Activated naive CD4-positive, alpha-beta T cell treated with anti-CD3 and anti-CD28 coated beads, Interleukin-2, amount 50 U/mL, for 16 hours (primary cell): ENCODE measurements around the gene CHST8.
"Not testable (repeated sequence)": the region's sequence is repeated elsewhere in the genome, so short reads cannot be mapped to it uniquely, and the experiment has no call there.

ENCODE experiments used
- DNase-seq: peaks from one replicate; pipeline ENCODE4 v3.0.0-alpha.2; 2020

The CHST8 gene

DNA sequence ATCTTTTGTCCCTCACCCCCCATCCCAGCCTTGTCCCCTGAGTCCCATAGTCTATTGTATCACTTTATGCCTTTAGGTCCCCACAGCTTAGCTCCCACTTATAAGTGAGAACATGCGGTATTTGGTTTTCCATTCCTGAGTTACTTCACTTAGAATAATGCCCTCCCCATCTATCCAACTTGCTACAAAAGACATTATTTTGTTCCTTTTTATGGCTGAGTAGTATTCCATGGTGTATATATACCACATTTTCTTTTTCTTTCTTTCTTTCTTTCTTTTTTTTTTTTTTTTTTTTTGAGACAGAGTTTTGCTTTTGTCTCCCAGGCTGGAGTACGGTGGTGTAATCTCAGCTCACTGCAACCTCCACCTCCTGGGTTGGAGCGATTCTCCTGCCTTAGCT lies 73.8 kb downstream of the CHST8 start:
- not testable (repeated sequence) for DNase-seq

DNA sequence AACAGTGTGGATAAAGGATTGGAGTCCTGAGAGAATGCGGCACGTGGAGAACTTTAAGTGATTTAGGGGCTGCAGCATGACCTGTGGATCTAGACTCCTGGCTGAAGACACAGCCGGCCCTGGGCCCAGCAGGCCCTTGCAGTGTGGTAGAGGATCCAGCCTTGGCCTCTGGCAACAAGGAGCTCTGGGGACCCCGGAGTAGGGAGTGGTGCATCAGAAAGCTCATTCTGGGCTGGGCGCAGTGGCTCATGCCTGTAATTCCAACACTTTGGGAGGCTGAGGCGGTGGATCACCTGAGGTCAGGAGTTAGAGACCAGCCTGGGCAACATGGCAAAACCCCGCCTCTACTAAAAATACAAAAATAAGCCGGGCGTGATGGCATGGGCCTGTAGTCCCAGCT lies 76.0 kb downstream of the CHST8 start:
- no peak for DNase-seq

- DNase-seq = no peak
Measured at GRCh38 chr19:33698576-33699435, 77.1 kb downstream of the CHST8 start.

- no peak for DNase-seq
Measured at GRCh38 chr19:33699754-33700407, 78.1 kb downstream of the CHST8 start.

GRCh38 chr19:33700408-33701013 lies 78.8 kb downstream of the CHST8 start:
- no peak for DNase-seq

DNA sequence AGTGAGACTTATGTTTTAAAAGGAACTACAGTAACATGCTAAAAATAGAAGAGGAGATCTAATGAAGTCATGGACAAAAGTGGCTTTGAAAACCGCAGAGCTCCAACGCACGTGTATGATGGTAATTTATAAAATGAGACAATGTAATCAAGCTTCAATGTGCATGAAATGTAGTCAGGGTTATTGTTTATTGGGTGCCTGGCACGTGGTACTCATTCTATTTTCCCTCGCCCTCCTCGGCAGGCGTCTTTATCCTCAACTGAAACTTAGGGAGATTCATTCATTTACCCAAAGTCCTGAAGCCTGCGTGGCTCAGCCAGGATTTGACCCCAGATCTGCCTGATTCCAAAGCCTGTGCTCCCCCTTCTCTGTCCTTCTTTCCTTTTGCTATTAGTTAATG lies 79.8 kb downstream of the CHST8 start:
- DNase-seq = no peak

DNA sequence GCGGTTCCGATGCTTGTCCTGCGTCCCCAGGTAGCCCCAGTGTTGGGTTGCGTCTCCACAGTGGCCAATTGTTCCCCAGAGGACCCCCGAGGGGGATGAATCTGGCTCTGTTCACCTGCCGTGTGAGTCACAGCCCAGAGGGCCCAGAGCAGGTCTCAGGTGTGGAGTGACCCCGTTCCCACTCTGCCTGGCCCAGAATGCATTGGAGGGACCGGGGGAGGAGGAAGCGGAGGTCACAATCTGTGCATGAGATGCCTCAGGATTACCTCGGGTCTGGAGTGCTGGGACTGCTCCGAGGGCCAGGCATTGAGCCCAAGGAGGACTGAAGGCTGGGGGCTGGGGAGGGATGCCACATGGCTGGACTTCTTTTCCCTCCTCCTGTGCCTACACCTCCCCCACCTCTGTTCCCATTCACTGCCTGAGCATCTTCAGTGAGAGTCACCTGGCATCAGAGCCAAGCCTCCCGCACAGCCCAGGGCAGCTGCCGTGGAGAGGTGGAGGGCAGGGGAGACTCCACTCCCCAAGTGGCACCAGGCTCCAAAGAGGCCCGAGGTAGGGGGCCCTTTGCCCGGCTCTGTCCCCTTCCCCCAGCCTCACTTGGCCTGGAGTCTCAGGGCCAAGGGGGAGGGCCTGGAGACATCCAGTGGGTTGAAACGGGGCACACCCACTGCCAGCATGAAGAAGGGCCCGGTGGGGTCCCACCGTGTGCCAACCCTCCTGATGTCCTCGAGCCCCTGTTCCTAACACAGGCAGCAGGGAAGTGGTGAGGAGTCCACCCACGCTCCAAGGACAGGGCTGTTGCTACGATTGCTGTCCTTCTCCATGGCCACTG lies 81.1 kb downstream of the CHST8 start:
- DNase-seq = no peak

DNA sequence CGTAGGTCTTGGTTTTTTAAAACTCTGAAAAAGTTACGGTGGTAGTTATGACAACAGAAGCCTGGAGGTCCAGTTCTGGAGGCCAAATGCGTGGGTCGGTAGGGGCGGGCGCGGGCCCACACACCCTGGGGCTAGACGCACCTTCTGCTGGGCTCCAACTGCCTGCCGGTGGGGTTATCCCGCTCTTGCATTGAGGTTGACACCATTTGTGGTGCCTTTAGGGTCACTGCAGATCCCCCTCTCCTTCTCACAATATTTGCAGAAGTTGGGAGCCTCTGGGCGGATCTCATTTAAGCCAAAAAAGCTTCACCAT lies 81.6 kb downstream of the CHST8 start:
- DNase-seq = no peak

GRCh38 chr19:33703821-33704220 lies 82.1 kb downstream of the CHST8 start:
- no peak for DNase-seq

- DNase-seq = no peak
Measured at GRCh38 chr19:33704271-33704670, 82.5 kb downstream of the CHST8 start.

DNA sequence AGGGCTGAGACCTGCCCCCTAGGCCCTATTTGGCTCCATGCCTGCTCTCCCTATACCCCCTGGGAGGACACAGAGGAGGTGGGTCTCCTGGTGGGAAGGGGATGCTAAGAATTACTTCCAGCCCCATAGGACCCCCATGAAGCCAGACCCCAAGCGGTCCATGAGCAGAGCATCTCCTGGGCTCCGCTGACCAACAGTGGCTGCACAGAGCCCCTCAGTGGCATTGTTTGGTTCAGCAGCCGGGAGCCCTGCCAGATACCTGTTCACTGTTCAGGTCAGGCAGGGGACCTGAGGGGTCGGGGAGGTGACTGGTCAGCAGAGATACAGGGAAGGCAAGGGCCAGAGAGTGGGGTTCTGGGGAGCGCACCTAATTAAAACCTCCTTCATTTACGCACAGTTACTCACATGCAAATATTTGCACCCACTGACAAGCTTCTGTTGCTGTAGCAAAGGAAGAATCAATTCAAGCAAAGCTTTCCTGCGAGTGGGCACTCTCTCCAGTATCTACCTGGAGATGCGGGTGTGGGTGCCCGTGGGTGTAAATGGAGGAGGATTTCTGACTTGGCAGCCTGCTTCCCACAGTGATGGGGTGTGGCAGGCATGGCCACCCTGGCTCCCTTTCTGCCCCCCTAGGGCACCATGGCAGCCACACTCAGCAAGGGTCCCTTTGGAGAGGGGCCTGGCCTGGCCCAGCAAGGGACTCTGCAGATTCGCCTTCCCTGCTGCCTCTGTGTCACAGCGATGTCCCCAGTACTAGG lies 83.5 kb downstream of the CHST8 start:
- DNase-seq = no peak

- no peak for DNase-seq
Measured at GRCh38 chr19:33705860-33706259, 84.1 kb downstream of the CHST8 start.

- DNase-seq = no peak
Measured at GRCh38 chr19:33706631-33707030, 84.9 kb downstream of the CHST8 start.

DNA sequence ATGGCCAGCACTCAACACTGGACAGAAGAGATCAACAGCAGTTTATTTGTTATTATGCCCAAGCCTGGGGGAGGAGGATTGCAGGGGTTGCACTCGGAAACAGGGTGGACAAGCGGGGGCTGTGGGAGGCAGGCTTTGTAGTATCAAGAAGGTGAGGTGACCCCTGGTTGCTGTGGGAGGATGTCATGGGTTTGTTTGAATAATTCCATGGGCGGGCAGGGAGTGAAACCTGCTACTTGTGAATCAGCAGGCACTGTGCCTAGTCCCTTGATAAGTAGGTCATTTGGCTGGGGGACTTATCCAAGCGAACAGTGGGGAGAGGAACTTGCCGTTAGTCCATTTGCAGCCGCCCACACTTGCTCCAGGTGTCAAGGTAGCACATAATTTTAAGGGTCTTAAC lies 90.5 kb downstream of the CHST8 start:
- no peak for DNase-seq

GRCh38 chr19:33713194-33713593 lies 91.4 kb downstream of the CHST8 start:
- no peak for DNase-seq

DNA sequence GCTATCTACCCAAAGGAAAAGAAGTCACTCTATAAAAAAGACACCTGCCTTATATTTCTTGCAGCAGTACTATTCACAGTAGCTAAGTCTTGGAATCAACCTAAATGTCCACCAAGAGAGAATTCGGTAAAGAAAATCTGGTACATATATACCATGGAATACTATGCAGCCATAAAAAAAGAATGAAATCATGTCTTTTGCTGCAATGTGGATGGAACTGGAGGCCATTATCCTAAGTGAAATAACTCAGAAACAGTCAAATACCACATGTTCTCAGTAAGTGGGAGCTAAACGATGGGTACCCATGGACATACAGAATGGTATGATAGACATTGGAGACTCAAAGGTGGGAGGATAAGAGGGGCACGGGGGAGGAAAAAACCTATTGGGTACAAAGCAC lies 92.4 kb downstream of the CHST8 start:
- DNase-seq = no peak

GRCh38 chr19:33715462-33715861 lies 93.7 kb downstream of the CHST8 start:
- DNase-seq = no peak

- DNase-seq = no peak
Measured at GRCh38 chr19:33717878-33718277, 96.1 kb downstream of the CHST8 start.

DNA sequence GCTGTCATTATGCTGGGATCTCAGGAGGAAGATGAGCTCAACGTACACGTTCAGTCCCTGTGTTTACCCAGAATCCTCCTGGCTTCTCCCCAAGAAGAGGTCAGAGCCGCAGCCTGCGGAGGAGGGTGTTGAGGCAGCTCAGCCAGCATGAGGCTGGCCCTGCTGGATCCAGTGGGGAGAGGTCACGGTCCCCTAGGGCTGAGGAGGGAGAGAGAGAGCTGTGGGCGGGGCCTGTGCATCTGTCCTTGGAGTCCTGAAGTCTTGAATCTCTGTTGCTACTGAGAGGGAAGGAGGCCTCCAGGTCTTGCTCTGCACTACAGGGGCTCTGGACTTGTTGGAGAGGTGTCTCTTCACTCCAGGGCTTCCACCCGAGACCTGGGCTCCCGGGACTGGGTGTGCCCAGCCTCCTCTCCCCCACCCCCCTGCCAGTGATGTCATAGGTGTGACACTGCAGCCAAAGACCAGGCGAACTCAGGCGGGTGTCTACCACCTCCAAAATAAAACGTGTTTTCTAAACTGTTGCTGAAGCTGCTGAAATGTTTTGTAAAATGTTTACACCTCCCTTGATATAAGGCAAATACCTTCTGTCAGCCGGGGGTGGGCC lies 97.0 kb downstream of the CHST8 start:
- no peak for DNase-seq

- no peak for DNase-seq
Measured at GRCh38 chr19:33719366-33720154, 97.8 kb downstream of the CHST8 start.

DNA sequence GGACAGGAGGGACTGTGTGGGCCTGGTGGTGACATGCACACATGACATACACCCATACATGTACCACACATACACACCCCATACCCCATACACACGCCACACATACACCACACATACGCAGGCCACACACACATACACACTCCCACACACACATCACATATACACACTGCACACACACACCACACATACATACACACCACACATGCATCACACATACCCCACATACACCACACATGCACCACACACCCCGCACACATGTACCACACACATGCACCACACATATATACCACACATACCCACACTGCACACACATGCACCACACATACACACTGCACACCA lies 98.4 kb downstream of the CHST8 start:
- DNase-seq = no peak
